Measurements from ENCODE around the gene NFIC. TPM values are rescaled to one million over a fixed set of nuclear protein-coding genes. Genes with fewer than 3 reads are reported as not detected.
"Not testable (repeated sequence)": the region's sequence is repeated elsewhere in the genome, so short reads cannot be mapped to it uniquely, and the experiment has no call there.

NFIC gene
- total RNA-seq, 1 experiment from 2014 or later: 23.1 TPM

DNA sequence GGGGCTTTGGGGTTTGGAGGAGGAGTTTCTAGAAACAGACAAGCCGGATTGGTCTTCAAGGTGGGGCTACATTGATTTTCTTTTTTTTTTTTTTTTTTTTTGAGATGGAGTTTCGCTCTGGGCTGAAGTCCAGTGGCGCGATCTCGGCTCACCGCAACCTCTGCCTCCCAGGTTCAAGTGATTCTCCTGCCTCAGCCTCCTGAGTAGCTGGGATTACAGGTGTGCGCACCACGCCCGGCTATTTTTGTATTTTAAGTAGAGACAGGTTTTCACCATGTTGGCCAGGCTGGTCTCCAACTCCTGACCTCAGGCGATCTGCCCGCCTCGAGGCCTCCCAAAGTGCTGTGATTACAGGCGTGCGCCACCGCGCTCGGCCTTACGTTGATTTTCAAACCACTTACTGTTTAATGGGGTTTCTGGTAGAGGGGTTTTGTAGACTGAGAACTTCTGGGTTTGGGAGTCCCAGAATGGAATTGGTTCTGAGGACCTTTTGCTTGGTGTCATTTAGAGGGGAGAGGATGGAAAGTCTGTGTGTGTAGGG lies 141.8 kb downstream of the NFIC start:
- DNase-seq (ENCODE audit: low spot score): not testable (repeated sequence)

DNA sequence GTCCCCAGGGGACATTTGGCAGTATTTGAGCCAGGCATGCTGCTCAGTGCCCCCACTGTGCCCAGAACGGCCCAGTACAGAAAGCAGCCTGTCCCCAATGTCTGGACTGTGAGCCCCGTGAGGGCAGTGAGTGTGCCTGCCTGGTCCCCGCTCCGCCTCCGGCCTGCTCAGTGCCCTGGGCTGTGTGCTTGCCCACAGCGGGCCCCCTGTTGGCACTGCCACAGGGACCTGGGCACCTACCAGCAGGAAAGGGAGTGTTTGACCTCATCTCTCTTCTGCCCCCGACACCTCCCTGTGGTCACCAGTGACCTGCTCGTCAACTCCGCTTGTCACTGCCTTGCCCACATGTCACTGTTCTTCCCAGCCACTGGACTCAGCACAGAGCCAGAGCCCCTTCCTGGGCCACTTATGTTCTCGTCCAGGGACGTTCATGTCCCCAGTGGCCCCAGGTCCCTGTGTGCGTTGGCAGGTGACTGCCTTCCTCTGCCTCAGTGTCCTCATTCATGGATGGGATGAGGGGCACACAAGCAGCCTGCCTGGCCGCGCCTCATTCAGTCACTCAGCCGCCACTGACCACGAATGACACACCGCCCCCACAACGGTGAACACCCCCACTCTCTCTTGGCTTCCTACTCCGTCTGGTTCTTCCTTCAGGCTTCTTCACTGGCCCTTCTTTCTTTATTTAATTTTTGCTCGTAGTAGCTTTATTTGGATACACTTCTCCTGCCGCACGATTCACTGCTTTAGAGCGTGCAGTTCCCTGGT lies 142.6 kb downstream of the NFIC start:
- no peak for DNase-seq (ENCODE audit: low spot score)

DNA sequence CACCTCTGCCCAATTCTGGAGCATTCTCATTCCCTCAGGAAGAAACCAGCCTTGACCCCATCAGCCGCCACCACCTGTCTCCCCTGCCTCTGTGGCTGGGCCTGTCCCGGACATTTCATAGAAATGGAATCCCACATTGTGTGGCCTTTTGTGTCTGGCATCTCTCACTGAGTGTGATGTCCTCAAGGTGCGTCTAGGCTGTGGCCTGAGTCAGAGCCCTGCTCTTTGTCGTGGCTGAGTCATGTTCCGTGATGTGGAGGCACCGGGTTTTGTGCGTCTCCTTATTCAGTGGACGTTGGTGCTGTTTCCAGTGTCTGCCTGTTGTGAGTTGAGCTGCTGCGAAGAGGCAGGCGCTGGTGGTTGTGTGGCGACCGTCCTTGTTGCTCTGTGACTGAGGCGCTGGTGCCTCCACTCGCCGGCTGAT lies 143.2 kb downstream of the NFIC start:
- DNase-seq (ENCODE audit: low spot score): no peak

DNA sequence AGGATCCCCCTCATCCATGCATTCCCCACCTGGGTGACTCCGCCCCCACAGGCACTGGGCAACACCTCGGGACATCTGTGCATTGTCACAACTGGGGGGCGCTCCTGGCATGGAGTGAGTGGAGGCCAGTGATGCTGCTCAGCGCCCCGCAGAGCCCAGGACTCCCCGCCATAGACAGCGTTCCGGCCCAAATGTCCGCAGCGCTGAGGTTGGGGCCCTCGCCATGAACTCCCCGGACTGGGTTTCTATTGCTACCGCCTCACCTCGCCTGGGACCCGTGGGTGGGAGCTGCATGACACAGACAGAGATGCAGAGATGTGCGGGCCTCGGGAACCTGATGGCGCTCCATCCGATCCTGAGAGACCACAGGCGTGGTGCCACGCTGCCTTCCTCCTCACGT lies 144.3 kb downstream of the NFIC start:
- DNase-seq (ENCODE audit: low spot score): no peak

DNA sequence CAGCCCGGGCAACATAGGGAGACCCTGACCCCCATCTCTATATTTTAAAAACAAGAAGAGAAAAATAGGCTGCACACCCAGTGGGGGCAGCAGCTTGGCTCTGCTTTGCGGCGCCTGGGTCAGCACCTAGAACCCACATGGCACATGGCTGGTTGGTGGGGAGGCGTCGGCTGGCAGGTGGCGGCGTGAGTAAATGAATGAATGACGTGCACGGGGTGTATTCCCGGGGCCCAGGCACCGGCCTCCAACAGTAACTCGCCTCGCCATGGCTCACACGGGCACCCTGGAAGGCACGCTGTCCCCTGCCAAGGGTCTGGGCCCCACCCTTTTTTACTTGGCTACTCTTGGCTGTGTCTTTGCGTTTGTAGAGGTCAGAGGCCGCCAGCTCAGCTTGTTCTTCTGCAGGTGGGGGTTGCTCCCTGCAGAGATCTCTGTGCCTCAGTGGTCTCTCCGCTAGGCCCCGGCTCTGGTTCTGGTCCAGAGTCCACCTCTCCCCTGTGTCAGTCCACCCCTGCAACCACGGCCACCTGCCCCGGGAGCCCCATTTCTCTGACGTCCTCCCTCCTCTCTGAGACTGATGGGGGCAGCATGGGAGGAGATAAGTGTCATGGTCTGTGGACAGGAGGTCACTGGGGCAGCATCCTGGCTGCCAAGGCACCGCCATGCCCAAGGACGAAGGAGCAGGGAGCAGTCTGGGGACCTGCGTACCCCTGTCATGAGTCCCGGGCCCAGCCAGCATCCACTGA lies 145.3 kb downstream of the NFIC start:
- no peak for DNase-seq (ENCODE audit: low spot score)

DNA sequence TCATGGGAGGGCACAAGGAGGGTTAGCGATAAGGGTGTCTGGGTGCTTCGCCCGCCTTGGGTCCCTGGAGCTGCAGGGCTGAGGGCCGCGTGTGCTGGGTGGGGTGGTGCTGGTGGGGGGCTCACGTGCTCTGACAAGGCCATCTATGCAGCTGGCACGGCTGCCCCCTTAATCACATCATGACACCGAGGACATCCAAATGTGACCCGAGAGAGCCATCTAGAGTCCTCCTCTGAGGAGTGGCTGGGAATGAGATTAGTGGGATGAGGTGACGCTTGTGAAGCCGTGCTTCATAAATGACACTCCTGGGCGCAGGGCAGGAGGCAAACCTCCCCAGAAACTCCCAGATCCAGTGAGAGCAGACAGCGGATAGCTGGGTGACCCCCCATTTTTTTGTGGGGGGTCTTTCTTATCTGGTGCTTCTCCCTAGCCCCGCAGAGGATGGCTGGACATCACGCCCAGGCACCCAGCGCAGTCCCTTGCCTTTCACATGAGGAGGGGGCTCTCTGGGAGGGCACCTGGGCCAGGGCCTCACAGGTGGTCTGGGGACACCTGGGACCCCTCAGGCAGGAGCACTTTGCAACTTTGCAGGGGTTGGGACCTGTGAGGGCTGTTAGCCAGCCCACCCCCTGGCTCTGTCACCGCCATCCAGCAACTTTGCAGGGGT lies 146.3 kb downstream of the NFIC start:
- no peak for DNase-seq (ENCODE audit: low spot score)

DNA sequence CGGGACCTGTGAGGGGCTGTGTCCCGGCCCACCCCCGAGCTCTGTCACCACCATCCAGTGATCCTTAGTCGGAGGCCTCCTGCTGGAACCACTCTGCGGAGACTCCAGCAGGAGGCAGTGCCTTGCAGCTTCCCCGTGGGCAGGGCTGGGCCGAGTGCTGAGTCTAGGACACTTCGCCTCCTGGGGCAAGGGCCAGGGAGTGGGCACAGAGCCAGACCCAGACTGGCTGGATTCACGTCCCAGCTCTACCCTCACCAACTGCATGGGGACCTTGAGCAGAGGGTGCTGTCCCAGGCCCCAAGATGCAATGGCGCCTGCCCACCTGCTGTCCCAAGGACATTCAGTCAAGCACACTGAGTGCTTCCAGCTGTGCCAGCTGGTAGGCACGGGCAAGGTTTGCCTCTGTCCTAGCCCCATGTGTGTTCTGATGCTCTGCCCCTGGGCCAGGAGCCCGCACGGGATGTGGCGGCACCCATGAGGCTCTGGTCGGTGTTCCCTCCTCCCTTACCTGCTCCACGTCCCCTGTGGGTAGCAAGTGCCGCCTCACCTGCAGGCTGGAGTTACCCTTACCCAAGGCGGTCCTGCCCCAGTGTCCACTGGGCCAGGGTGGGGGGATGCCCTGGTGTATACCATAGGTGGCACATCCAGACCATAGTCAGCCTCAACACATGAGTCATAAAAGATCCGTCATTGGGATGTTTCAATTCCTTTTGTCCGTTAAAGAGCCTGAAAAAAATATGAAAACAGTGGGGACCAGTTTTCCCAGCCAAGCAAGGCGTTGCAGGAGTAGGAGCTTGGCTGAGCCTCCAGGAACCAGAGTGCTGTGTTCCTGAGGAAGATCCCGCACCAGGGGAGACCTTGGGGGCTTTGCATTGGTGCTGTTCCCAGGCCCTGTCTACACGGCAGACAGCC lies 147.1 kb downstream of the NFIC start:
- DNase-seq (ENCODE audit: low spot score): no peak

DNA sequence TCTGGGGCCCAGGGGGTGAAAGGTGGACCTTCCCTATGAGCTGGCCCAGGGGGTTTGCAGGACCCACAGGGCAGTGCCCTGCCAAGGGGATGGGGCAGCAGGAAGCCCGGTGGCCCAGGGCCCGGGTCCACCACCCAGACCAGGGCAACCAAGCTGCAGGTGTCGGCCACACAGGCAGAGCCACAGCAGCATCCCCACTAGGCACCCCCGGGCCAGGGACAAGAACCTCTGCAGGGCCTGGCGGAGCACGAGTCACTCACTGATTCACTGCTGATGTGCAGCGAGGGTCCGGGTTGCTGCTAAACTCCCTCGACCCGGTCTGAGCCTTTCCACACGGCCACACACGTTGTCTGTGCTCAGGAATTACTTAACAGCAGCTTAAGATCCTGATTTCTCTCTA lies 148.5 kb downstream of the NFIC start:
- DNase-seq (ENCODE audit: low spot score): no peak

DNA sequence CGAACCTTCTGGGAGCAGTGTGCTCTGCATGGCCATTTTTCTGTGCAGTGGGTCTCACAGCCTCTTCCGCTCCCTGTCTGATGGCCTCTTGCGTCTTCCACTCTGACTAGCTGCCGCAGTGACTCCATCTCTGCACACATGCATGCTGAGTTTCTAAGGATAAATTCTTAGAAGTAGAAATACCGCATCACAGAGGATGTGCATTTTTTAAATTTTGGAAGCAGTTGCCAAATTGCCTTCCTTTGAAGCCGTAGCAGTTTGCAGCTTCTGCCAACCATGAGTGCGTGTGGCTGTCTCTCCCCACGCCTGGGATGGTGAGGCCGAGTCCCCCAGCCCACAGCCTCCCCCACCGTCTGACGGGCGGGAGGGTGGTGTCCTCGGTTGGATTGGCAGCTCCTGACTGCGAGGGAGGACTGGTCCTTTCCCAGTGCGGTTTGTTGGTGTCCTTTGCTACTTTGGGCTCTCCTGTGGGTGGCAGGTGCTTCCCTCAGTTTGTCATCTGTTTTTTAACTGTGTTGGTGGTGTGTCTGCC lies 149.6 kb downstream of the NFIC start:
- no peak for DNase-seq (ENCODE audit: low spot score)

DNA sequence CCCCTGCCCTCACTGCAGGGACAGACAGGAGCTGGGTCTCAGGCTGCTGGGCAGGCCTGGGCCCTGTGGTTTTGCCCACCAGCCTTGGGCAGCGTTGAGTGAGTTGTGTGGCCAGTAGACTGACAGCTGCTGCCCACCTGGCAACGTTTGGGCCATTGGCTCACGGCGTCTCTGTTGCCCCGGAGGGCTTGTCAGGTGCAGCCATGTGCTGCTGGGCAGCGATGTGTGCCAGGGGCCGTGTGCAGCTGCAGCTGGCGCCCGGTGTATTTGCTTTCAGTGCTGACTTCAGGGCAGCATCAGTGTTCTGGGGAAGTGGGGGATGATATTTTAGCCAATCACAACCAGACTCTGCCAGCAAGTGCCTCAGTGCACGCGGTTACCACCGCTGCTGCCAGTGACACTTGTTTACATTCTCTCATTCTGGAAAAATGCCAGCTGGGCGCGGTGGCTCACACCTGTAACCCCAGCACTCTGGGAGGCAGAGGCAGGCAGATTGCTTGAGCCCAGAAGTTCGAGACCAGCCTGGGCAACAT lies 150.4 kb downstream of the NFIC start:
- no peak for DNase-seq (ENCODE audit: low spot score)

DNA sequence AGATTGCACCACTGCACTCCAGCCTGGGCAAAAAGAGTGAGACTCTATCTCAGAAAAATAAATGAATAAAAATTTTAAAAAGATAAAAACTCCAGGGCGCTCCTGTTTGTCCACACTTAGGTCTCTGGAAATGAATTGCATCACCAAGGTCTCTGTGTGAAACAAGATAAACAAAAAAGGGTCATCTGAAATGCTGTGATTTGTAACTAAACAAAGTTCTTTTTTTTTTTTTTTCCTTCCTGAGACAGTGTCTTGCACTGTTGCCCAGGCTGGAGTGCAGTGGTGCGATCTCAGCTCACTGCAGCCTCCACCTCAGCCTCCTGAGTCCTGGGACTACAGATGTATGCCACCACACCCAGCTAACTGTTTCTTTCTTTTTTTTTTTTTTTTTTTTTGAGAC lies 151.3 kb downstream of the NFIC start:
- no peak for DNase-seq (ENCODE audit: low spot score)

DNA sequence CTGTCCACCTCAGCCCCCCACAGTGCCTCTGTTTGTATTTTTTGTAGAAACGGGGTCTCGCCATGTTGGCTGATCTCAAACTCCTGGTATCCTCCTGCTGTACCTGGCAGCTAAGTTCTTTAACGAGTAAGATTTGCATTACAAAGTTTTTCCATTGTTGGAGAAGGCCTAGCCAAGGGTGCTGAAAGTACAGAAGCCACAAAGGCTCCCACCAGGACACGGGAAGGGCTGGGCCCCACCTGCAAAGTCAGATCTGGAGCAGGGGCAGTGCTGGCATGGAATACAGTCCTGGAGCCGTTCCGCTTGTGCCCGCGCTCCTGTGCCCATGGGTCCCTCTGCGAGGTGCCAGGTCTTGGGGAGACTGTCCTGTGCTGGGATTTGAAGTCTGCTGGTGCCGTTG lies 151.9 kb downstream of the NFIC start:
- DNase-seq (ENCODE audit: low spot score): no peak

DNA sequence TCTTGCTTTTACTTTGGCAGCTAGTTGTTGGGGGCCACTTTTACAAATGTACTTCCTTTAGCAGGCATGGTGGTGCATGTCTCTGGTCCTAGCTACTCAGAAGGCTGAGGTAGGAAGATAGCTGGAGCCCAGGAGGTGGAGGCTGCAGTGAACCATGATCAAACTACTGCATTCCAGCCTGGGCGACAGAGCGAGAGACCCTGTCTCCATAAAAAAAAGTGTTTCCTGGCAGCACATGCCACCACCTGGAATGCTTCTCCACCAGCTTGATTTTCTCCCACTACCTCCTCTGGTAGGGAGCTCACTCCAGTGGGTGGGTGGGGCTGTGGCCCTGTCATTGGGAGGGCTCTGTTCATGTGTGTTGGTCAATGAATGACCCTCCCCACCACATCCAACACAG lies 152.3 kb downstream of the NFIC start:
- DNase-seq (ENCODE audit: low spot score): no peak

Small RNA genes within 50 kb of the gene (small RNA-seq; reads per million reads assigned to genes)
- not detected for gene AC005514.1

Other genes starting within 250 kb of the NFIC start
- gene GNA15, start 230.6 kb upstream of the NFIC start, total RNA-seq (2014; rRNA removed; shearing (Covaris generic)): 15.9 and 20.0 TPM in 2 replicates
- not detected in 2 replicates for gene S1PR4, start 187.8 kb upstream of the NFIC start, total RNA-seq (2014; rRNA removed; shearing (Covaris generic))
- 95.3 and 104 TPM in 2 replicates for gene NCLN, start 180.7 kb upstream of the NFIC start, total RNA-seq (2014; rRNA removed; shearing (Covaris generic))
- 0.10 and 0.53 TPM in 2 replicates for gene CELF5, start 141.9 kb upstream of the NFIC start, total RNA-seq (2014; rRNA removed; shearing (Covaris generic))
- gene SMIM24, start 113.9 kb downstream of the NFIC start, total RNA-seq (2014; rRNA removed; shearing (Covaris generic)): 0.58 and 2.5 TPM in 2 replicates
- gene SMIM44, start 116.9 kb downstream of the NFIC start, total RNA-seq (2014; rRNA removed; shearing (Covaris generic)): 0.60 and 1.4 TPM in 2 replicates
- gene DOHH, start 134.1 kb downstream of the NFIC start, total RNA-seq (2014; rRNA removed; shearing (Covaris generic)): 46.8 and 52.8 TPM in 2 replicates
- gene FZR1, start 139.7 kb downstream of the NFIC start, total RNA-seq (2014; rRNA removed; shearing (Covaris generic)): 49.8 and 62.5 TPM in 2 replicates
- not detected in 2 replicates for gene TEKTIP1, start 172.6 kb downstream of the NFIC start, total RNA-seq (2014; rRNA removed; shearing (Covaris generic))
- gene MFSD12, start 191.0 kb downstream of the NFIC start, total RNA-seq (2014; rRNA removed; shearing (Covaris generic)): 177 and 185 TPM in 2 replicates
- 120 and 152 TPM in 2 replicates for gene HMG20B, start 206.4 kb downstream of the NFIC start, total RNA-seq (2014; rRNA removed; shearing (Covaris generic))
- gene GIPC3, start 218.9 kb downstream of the NFIC start, total RNA-seq (2014; rRNA removed; shearing (Covaris generic)): not detected in 2 replicates
- gene TBXA2R, start 240.3 kb downstream of the NFIC start, total RNA-seq (2014; rRNA removed; shearing (Covaris generic)): not detected in 2 replicates